HepG2 (cell line): Measurements from ENCODE around the gene SKP1. TPM values are rescaled to one million over a fixed set of nuclear protein-coding genes. Genes with fewer than 3 reads are reported as not detected.

ENCODE experiments used
- CREM ChIP-seq, 2 experiments: sonication (generic) in 1 of 2; formaldehyde crosslinking in 1 of 2; IDR thresholded peaks; 2 replicates each; pipeline versions ENCODE4 v1.4.0 to v1.6.1; 2016 to 2020; ENCODE audit warnings: antibody characterized with exemption in 1 of 2, mild to moderate bottlenecking in 1 of 2, missing genetic modification reagents in 1 of 2
- HOXA3 ChIP-seq: sonication (generic); formaldehyde crosslinking; IDR thresholded peaks from 2 replicates; pipeline ENCODE4 v1.5.0; 2020; ENCODE audit warnings: missing genetic modification reagents
- MAZ ChIP-seq, 2 experiments: sonication (generic) in 1 of 2; formaldehyde crosslinking in 1 of 2; IDR thresholded peaks; 2 replicates each; pipeline versions ENCODE4 v1.5.0 to v1.6.1; 2012 to 2020; ENCODE audit warnings: low read depth in 2 of 2, mild to moderate bottlenecking in 2 of 2, borderline replicate concordance in 1 of 2, improper control_type of control experiment in 1 of 2, low read length in 1 of 2, missing genetic modification reagents in 1 of 2, moderate library complexity in 1 of 2
- NCOA2 ChIP-seq: sonication (generic); formaldehyde crosslinking; IDR thresholded peaks from 2 replicates; pipeline ENCODE4 v1.8.0; 2022; ENCODE audit warnings: inconsistent platforms
- NR1H2 ChIP-seq: sonication (generic); formaldehyde crosslinking; IDR thresholded peaks from 2 replicates; pipeline ENCODE4 v1.8.1; 2022; ENCODE audit warnings: low read depth, missing genetic modification reagents, borderline replicate concordance
- RAD51 ChIP-seq: fragments of 450-650 bp; IDR thresholded peaks from 2 replicates; pipeline ENCODE4 v1.6.1; 2016; ENCODE audit warnings: borderline replicate concordance
- ZNF121 ChIP-seq: sonication (generic); formaldehyde crosslinking; IDR thresholded peaks from 2 replicates; pipeline ENCODE4 v1.5.0; 2020; ENCODE audit warnings: mild to moderate bottlenecking, missing genetic modification reagents
- ZNF562 ChIP-seq: sonication (generic); formaldehyde crosslinking; IDR thresholded peaks from 2 replicates; pipeline ENCODE4 v1.8.0; 2022; ENCODE audit warnings: missing genetic modification reagents, borderline replicate concordance
- ZSCAN12 ChIP-seq: sonication (generic); formaldehyde crosslinking; IDR thresholded peaks from 2 replicates; pipeline ENCODE4 v1.9.0; 2021; ENCODE audit warnings: mild to moderate bottlenecking, missing genetic modification reagents
- polyA plus RNA-seq, 8 experiments: library from polyadenylated mRNA; depleted of rRNA in 3 of 8; stranded (reverse) in 7 of 8; unstranded in 1 of 8; fragments of >200 nt; fragmentation: Illumina TruSeq in 4 of 8; extraction: Trizol in 4 of 8; gene quantifications; 2 replicates each; pipeline versions ENCODE4 v1.2.1 to v1.2.3, GENCODE V29; 2011 to 2016; ENCODE audit warnings: low read depth in 4 of 8, missing spikeins in 1 of 8, mixed read lengths in 1 of 8; ENCODE audit not compliant: insufficient read depth in 1 of 8
- total RNA-seq, 5 experiments: library from RNA; depleted of rRNA; stranded (reverse); fragments of >200 nt; fragmentation: Illumina TruSeq; extraction: Trizol; gene quantifications; 2 replicates each; pipeline ENCODE4 v1.2.3, GENCODE V29; 2016; ENCODE audit warnings: low read depth in 1 of 5
- TF ChIP-seq, protein P1 (sequence below): fragments of 450-650 bp; IDR thresholded peaks from 2 replicates; pipeline ENCODE4 v1.6.1; 2017; ENCODE audit warnings: mild to moderate bottlenecking
- TF ChIP-seq, protein P2 (sequence below): IDR thresholded peaks from 2 replicates; pipeline ENCODE4 v1.6.1; 2016; ENCODE audit warnings: mild to moderate bottlenecking
- TF ChIP-seq, protein P3 (sequence below): sonication (generic); formaldehyde crosslinking; IDR thresholded peaks from 2 replicates; pipeline ENCODE4 v1.5.1; 2020; ENCODE audit warnings: missing genetic modification reagents, mild to moderate bottlenecking, borderline replicate concordance
- TF ChIP-seq, protein P4 (sequence below): IDR thresholded peaks from 2 replicates; pipeline ENCODE4 v1.6.1; 2018; ENCODE audit warnings: missing genetic modification reagents
- TF ChIP-seq, protein P5 (sequence below): sonication (generic); formaldehyde crosslinking; IDR thresholded peaks from 2 replicates; pipeline ENCODE4 v1.5.0; 2020; ENCODE audit warnings: mild to moderate bottlenecking, missing genetic modification reagents, borderline replicate concordance

The SKP1 gene
- total and polyA plus RNA-seq, 2 of the 13 experiments (the other 11 are each of a cell fraction or from before 2014, with no cell fraction given), result 134 to 340 TPM

DNA sequence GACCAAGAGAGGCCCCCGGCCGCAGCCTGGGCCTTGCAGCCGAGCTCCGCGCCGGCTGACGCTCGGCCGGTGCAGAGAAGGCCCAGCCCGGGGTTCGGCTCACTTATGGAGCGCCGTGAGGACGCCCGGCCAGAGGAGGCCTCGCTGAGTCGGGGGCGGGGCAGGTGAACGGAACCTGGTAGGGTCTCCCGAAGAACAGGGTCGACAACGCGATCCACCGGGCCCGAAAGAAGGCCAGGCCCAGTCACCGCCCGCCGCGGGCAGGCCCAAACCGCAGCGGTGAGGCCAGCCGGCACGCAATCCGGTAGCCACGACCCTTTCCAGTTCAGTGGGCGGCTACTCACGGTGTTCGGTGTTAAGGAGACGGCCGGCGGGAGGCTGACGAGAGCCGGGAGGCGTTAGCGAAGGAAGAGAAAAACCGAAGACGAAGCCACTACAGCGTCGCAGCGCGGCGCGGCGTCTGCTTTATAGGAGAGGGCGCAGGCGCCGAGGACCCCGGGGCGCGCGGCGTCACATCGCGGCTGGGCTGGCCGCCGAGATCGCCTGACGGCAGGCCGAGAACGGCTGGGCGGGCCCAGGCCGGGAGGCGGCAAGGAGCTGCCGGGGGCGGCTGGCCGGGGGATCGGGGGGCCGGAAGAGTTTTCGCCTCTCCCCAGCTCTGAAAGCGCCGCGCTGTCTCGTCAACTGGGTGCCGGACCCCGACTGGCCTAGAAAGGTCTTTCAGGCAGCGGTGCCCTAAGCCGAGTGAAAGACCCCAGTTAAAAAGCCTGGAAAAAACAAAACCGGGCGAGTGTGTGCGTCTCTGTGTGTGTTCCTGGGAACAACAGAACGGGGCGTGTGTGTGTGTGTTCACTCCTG, at the start of gene SKP1 (continued):
- TF ChIP-seq, protein P1, sequence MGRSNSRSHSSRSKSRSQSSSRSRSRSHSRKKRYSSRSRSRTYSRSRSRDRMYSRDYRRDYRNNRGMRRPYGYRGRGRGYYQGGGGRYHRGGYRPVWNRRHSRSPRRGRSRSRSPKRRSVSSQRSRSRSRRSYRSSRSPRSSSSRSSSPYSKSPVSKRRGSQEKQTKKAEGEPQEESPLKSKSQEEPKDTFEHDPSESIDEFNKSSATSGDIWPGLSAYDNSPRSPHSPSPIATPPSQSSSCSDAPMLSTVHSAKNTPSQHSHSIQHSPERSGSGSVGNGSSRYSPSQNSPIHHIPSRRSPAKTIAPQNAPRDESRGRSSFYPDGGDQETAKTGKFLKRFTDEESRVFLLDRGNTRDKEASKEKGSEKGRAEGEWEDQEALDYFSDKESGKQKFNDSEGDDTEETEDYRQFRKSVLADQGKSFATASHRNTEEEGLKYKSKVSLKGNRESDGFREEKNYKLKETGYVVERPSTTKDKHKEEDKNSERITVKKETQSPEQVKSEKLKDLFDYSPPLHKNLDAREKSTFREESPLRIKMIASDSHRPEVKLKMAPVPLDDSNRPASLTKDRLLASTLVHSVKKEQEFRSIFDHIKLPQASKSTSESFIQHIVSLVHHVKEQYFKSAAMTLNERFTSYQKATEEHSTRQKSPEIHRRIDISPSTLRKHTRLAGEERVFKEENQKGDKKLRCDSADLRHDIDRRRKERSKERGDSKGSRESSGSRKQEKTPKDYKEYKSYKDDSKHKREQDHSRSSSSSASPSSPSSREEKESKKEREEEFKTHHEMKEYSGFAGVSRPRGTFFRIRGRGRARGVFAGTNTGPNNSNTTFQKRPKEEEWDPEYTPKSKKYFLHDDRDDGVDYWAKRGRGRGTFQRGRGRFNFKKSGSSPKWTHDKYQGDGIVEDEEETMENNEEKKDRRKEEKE, result no peak
- TF ChIP-seq, protein P2, sequence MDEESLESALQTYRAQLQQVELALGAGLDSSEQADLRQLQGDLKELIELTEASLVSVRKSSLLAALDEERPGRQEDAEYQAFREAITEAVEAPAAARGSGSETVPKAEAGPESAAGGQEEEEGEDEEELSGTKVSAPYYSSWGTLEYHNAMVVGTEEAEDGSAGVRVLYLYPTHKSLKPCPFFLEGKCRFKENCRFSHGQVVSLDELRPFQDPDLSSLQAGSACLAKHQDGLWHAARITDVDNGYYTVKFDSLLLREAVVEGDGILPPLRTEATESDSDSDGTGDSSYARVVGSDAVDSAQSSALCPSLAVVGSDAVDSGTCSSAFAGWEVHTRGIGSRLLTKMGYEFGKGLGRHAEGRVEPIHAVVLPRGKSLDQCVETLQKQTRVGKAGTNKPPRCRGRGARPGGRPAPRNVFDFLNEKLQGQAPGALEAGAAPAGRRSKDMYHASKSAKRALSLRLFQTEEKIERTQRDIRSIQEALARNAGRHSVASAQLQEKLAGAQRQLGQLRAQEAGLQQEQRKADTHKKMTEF, result peak; percentile 88; the same call in 1 of the 2 replicates
- TF ChIP-seq, protein P3, sequence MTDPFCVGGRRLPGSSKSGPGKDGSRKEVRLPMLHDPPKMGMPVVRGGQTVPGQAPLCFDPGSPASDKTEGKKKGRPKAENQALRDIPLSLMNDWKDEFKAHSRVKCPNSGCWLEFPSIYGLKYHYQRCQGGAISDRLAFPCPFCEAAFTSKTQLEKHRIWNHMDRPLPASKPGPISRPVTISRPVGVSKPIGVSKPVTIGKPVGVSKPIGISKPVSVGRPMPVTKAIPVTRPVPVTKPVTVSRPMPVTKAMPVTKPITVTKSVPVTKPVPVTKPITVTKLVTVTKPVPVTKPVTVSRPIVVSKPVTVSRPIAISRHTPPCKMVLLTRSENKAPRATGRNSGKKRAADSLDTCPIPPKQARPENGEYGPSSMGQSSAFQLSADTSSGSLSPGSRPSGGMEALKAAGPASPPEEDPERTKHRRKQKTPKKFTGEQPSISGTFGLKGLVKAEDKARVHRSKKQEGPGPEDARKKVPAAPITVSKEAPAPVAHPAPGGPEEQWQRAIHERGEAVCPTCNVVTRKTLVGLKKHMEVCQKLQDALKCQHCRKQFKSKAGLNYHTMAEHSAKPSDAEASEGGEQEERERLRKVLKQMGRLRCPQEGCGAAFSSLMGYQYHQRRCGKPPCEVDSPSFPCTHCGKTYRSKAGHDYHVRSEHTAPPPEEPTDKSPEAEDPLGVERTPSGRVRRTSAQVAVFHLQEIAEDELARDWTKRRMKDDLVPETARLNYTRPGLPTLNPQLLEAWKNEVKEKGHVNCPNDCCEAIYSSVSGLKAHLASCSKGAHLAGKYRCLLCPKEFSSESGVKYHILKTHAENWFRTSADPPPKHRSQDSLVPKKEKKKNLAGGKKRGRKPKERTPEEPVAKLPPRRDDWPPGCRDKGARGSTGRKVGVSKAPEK (CRISPR knock-in tag), result no peak
- TF ChIP-seq NCOA2 (CRISPR knock-in tag), result no peak
- 0 out of 2 replicates have a peak, but pooled peaks have one; percentile 57 for TF ChIP-seq ZSCAN12 (CRISPR knock-in tag)
- TF ChIP-seq NR1H2 (CRISPR knock-in tag), result peak; percentile 90; the same call in 1 of the 2 replicates
- TF ChIP-seq HOXA3, result peak; percentile 87
- TF ChIP-seq RAD51, result no peak
- peak; percentile 88 for TF ChIP-seq ZNF121 (CRISPR knock-in tag)
- no peak for TF ChIP-seq ZNF562
- TF ChIP-seq, protein P4, sequence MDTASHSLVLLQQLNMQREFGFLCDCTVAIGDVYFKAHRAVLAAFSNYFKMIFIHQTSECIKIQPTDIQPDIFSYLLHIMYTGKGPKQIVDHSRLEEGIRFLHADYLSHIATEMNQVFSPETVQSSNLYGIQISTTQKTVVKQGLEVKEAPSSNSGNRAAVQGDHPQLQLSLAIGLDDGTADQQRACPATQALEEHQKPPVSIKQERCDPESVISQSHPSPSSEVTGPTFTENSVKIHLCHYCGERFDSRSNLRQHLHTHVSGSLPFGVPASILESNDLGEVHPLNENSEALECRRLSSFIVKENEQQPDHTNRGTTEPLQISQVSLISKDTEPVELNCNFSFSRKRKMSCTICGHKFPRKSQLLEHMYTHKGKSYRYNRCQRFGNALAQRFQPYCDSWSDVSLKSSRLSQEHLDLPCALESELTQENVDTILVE, result peak; percentile 85; the same call in 1 of the 2 replicates
- TF ChIP-seq MAZ (IDR thresholded peaks at IDR 0.05; ENCODE audit: borderline replicate concordance, low read depth, low read length), result 0 out of 2 replicates have a peak, but pooled peaks have one; percentile 36
- TF ChIP-seq MAZ (CRISPR knock-in tag; IDR thresholded peaks at IDR 0.05; ENCODE audit: low read depth), result peak; percentile 64; the same call in 1 of the 2 replicates
- TF ChIP-seq, protein P5, sequence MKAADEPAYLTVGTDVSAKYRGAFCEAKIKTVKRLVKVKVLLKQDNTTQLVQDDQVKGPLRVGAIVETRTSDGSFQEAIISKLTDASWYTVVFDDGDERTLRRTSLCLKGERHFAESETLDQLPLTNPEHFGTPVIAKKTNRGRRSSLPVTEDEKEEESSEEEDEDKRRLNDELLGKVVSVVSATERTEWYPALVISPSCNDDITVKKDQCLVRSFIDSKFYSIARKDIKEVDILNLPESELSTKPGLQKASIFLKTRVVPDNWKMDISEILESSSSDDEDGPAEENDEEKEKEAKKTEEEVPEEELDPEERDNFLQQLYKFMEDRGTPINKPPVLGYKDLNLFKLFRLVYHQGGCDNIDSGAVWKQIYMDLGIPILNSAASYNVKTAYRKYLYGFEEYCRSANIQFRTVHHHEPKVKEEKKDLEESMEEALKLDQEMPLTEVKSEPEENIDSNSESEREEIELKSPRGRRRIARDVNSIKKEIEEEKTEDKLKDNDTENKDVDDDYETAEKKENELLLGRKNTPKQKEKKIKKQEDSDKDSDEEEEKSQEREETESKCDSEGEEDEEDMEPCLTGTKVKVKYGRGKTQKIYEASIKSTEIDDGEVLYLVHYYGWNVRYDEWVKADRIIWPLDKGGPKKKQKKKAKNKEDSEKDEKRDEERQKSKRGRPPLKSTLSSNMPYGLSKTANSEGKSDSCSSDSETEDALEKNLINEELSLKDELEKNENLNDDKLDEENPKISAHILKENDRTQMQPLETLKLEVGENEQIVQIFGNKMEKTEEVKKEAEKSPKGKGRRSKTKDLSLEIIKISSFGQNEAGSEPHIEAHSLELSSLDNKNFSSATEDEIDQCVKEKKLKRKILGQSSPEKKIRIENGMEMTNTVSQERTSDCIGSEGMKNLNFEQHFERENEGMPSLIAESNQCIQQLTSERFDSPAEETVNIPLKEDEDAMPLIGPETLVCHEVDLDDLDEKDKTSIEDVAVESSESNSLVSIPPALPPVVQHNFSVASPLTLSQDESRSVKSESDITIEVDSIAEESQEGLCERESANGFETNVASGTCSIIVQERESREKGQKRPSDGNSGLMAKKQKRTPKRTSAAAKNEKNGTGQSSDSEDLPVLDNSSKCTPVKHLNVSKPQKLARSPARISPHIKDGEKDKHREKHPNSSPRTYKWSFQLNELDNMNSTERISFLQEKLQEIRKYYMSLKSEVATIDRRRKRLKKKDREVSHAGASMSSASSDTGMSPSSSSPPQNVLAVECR (CRISPR knock-in tag), result peak; percentile 97
- no peak for TF ChIP-seq CREM (IDR thresholded peaks at IDR 0.05)
- no peak for TF ChIP-seq CREM (CRISPR knock-in tag; IDR thresholded peaks at IDR 0.05)
